ENCODE data around the gene PNMA8B. TPM values are rescaled to one million over a fixed set of nuclear protein-coding genes. Genes with fewer than 3 reads are reported as not detected.

The PNMA8B gene
- total and polyA plus RNA-seq, 2 donors (not counting 3 experiments of a cell fraction or from before 2014, with no cell fraction given) = 0.11 TPM; not detected in 1

GRCh38 chr19:46490774-46491173 lies 4.9 kb downstream of the PNMA8B start:
- dilution Hi-C loops (cut with MboI; ENCODE audit: extremely low pct_ligation_motif_present, low sequenced_read_pairs) = no loop called here
- H3K9me1 ChIP-seq (replicated peaks; ENCODE audit: control insufficient read depth, extremely low read depth, insufficient read depth, low read length) = no peaks in the 10 kb centered on the region
- H3K9ac ChIP-seq (replicated peaks; ENCODE audit: extremely low read depth, insufficient read depth, low read length) = no peak overlapping the region
- intact Hi-C loops (cut with micrococcal nuclease) = no loop called here
- no peaks in the 10 kb centered on the region for H3K9me3 ChIP-seq (replicated peaks; ENCODE audit: control insufficient read depth, insufficient read depth, low read length)
- BruUV-seq (replicated peaks) = no TSS peak
- ChIA-PET CTCF (interaction anchor here (0.6 to 1.4 kb wide), 6 partner anchors 25 to 90 kb away, joined by 3 to 5 read pairs (median 3); no protein-coding TSS in a partner anchor), POLR2A (no interaction called here)
- no peak overlapping the region for H3K4me2 ChIP-seq (ENCODE audit: insufficient read depth, low read length)
- no peak overlapping the region for H3K27ac ChIP-seq (ENCODE audit: insufficient read depth, low read depth, low read length)
- H3K27me3 ChIP-seq (ENCODE audit: control insufficient read depth in 2 of 2, insufficient read depth in 2 of 2, low read length in 2 of 2) = peaks cover 73 to 75% of the 10 kb centered on the region in 2 experiments
- FAIRE-seq (no peak), DNase-seq (ENCODE audit: low read depth, low spot score) (no peak)
- H4K20me1 ChIP-seq (replicated peaks; ENCODE audit: control insufficient read depth, extremely low read depth, insufficient read depth, low read length) = no peaks in the 10 kb centered on the region
- H2AFZ ChIP-seq (ENCODE audit: low read depth, low read length) = no peak overlapping the region
- TF ChIP-seq EZH2 (IDR thresholded peaks at IDR 0.05; ENCODE audit: borderline replicate concordance, low read depth, low read length, severe bottlenecking) (no peak), POLR2A (IDR thresholded peaks at IDR 0.05; ENCODE audit: low read depth, low read length) (no peak), JUN (IDR thresholded peaks at IDR 0.05; ENCODE audit: borderline replicate concordance, insufficient read depth, insufficient read length, low read depth) (no peak), GATA2 (IDR thresholded peaks at IDR 0.05; ENCODE audit: insufficient read depth, insufficient read length, low read depth, low read length) (no peak), FOS (IDR thresholded peaks at IDR 0.05; ENCODE audit: borderline replicate concordance, insufficient read depth, low read length) (no peak), MYC (IDR thresholded peaks at IDR 0.05; ENCODE audit: low read depth, low read length) (no peak), MAX (IDR thresholded peaks at IDR 0.05; ENCODE audit: insufficient read depth, insufficient read length) (no peak), POLR2AphosphoS5 (IDR thresholded peaks at IDR 0.05; ENCODE audit: insufficient read depth, low read depth, low read length) (no peak)
- TF ChIP-seq, protein P1, sequence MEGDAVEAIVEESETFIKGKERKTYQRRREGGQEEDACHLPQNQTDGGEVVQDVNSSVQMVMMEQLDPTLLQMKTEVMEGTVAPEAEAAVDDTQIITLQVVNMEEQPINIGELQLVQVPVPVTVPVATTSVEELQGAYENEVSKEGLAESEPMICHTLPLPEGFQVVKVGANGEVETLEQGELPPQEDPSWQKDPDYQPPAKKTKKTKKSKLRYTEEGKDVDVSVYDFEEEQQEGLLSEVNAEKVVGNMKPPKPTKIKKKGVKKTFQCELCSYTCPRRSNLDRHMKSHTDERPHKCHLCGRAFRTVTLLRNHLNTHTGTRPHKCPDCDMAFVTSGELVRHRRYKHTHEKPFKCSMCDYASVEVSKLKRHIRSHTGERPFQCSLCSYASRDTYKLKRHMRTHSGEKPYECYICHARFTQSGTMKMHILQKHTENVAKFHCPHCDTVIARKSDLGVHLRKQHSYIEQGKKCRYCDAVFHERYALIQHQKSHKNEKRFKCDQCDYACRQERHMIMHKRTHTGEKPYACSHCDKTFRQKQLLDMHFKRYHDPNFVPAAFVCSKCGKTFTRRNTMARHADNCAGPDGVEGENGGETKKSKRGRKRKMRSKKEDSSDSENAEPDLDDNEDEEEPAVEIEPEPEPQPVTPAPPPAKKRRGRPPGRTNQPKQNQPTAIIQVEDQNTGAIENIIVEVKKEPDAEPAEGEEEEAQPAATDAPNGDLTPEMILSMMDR (IDR thresholded peaks at IDR 0.05; ENCODE audit: extremely low read depth in 1 of 2, insufficient read depth in 1 of 2, low read depth in 1 of 2, low read length in 2 of 2) = no peak
- peaks cover 12% of the 10 kb centered on the region for H3K4me1 ChIP-seq (ENCODE audit: control insufficient read depth, extremely low read depth, insufficient read depth, low read length)
- H3K36me3 ChIP-seq (ENCODE audit: control insufficient read depth in 2 of 2, extremely low read depth in 1 of 2, insufficient read depth in 2 of 2, low read length in 2 of 2) = no peaks in the 10 kb centered on the region
- H3K79me2 ChIP-seq (ENCODE audit: control insufficient read depth, insufficient read depth, low read length) = no peaks in the 10 kb centered on the region
- no peak overlapping the region for H3K4me3 ChIP-seq (replicated peaks in 1 of 3; ENCODE audit: insufficient read depth in 1 of 3, low read depth in 1 of 3, low read length in 3 of 3)

All from endothelial cell of umbilical vein (primary cell).